K562 (cell line): ENCODE measurements around the gene RSAD1. TPM values are rescaled to one million over a fixed set of nuclear protein-coding genes. Genes with fewer than 3 reads are reported as not detected.

Source experiments
- CUX1 ChIP-seq: fragments of 200-800 bp; sonication (Bioruptor generic); IDR thresholded peaks from 2 replicates; pipeline ENCODE4 v1.6.1; 2016; ENCODE audit warnings: missing genetic modification characterization, missing compliant biosample characterization
- FOXJ3 ChIP-seq: sonication (generic); formaldehyde crosslinking; IDR thresholded peaks from 2 replicates; pipeline ENCODE4 v1.4.0; 2020; ENCODE audit warnings: mild to moderate bottlenecking, missing genetic modification reagents
- HLTF ChIP-seq: fragments of 450-650 bp; IDR thresholded peaks from 2 replicates; pipeline ENCODE4 v1.6.1; 2016
- HNRNPLL ChIP-seq: fragments of 200-400 bp; formaldehyde crosslinking; IDR thresholded peaks from 2 replicates; pipeline ENCODE4 v1.6.1; 2017; ENCODE audit warnings: low read length, low read depth, mild to moderate bottlenecking; ENCODE audit not compliant: poor library complexity, severe bottlenecking
- PHB2 ChIP-seq: fragments of 450-650 bp; IDR thresholded peaks from 2 replicates; pipeline ENCODE4 v1.6.1; 2017; ENCODE audit warnings: low read depth
- POLR3A ChIP-seq: IDR thresholded peaks from 2 replicates; pipeline ENCODE4 v1.6.1; 2011; ENCODE audit warnings: borderline replicate concordance, mild to moderate bottlenecking, moderate library complexity; ENCODE audit not compliant: insufficient read length, insufficient read depth; ENCODE audit errors: extremely low read depth
- USF1 ChIP-seq: sonication (generic); formaldehyde crosslinking; IDR thresholded peaks from 2 replicates; pipeline ENCODE4 v1.9.0; 2022; ENCODE audit warnings: mild to moderate bottlenecking, missing genetic modification reagents
- ZNF174 ChIP-seq: fragments of 250-450 bp; sonication (Bioruptor Pico); IDR thresholded peaks from 2 replicates; pipeline ENCODE4 v1.4.0; 2020; ENCODE audit warnings: mild to moderate bottlenecking
- ZNF212 ChIP-seq: fragments of 450-650 bp; formaldehyde crosslinking; IDR thresholded peaks from 2 replicates; pipeline ENCODE4 v1.4.0; 2020; ENCODE audit warnings: mild to moderate bottlenecking
- ZNF785 ChIP-seq: fragments of 250-450 bp; sonication (Bioruptor Pico); IDR thresholded peaks from 2 replicates; pipeline ENCODE4 v1.4.0; 2020; ENCODE audit warnings: mild to moderate bottlenecking
- polyA plus RNA-seq, 8 experiments: library from polyadenylated mRNA; depleted of rRNA in 4 of 8; stranded (reverse) in 5 of 8; unstranded in 3 of 8; fragments of >200 nt; fragmentation: Nextera tagmentation in 2 of 8; fragmentation: Illumina TruSeq in 1 of 8; extraction: Ambion mirVana in 2 of 8; extraction: Trizol in 1 of 8; gene quantifications; 2 replicates each; pipeline versions ENCODE4 v1.2.1 to v1.2.3, GENCODE V29; 2011 to 2014; ENCODE audit warnings: inconsistent platforms in 1 of 8, missing spikeins in 1 of 8
- total RNA-seq, 7 experiments: library from RNA; depleted of rRNA in 6 of 7; stranded (reverse); fragments of >200 nt in 6 of 7; fragmentation: Illumina TruSeq in 2 of 7; extraction: Trizol in 2 of 7; gene quantifications; 2 replicates each; pipeline versions ENCODE4 v1.2.1 to v1.2.3, GENCODE V29; 2011 to 2021; ENCODE audit warnings: low replicate concordance in 1 of 7
- TF ChIP-seq, protein P1 (sequence below): fragments of 450-650 bp; IDR thresholded peaks from 2 replicates; pipeline ENCODE4 v1.6.1; 2018; ENCODE audit not compliant: partially characterized antibody
- TF ChIP-seq, protein P2 (sequence below): IDR thresholded peaks from 2 replicates; pipeline ENCODE4 v1.6.1; 2014; ENCODE audit warnings: antibody characterized with exemption
- TF ChIP-seq, protein P3 (sequence below): fragments of 450-650 bp; IDR thresholded peaks from 2 replicates; pipeline ENCODE4 v1.6.1; 2017; ENCODE audit warnings: antibody characterized with exemption, mild to moderate bottlenecking

The RSAD1 gene
- total and polyA plus RNA-seq, 9 of the 15 experiments (the other 6 are each of a cell fraction or from before 2014, with no cell fraction given): 4.5 to 42.5 (median 26.8) TPM

DNA sequence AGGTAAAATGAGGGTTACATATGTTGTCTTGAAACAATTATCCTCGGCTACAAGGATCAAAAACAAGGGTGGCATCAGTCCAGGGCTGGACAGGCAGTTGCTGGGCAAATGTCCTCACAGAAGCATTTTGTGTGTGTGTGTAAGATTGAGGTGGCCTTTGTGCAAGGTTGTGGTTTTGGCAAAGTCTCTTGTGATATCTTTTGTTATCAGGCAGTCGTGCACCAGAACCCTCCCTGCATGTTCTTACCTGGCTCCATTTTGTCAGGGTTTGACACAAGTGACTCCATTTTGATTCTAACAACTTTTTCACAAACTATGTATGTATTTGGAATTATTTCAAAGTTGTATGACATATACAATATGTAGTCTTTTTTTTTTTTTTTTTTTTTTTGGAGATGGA lies 30.0 kb upstream of the RSAD1 start (continued):
- TF ChIP-seq, protein P1, sequence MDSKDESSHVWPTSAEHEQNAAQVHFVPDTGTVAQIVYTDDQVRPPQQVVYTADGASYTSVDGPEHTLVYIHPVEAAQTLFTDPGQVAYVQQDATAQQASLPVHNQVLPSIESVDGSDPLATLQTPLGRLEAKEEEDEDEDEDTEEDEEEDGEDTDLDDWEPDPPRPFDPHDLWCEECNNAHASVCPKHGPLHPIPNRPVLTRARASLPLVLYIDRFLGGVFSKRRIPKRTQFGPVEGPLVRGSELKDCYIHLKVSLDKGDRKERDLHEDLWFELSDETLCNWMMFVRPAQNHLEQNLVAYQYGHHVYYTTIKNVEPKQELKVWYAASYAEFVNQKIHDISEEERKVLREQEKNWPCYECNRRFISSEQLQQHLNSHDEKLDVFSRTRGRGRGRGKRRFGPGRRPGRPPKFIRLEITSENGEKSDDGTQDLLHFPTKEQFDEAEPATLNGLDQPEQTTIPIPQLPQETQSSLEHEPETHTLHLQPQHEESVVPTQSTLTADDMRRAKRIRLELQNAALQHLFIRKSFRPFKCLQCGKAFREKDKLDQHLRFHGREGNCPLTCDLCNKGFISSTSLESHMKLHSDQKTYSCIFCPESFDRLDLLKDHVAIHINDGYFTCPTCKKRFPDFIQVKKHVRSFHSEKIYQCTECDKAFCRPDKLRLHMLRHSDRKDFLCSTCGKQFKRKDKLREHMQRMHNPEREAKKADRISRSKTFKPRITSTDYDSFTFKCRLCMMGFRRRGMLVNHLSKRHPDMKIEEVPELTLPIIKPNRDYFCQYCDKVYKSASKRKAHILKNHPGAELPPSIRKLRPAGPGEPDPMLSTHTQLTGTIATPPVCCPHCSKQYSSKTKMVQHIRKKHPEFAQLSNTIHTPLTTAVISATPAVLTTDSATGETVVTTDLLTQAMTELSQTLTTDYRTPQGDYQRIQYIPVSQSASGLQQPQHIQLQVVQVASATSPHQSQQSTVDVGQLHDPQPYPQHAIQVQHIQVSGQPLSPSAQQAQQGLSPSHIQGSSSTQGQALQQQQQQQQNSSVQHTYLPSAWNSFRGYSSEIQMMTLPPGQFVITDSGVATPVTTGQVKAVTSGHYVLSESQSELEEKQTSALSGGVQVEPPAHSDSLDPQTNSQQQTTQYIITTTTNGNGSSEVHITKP: no peak
- no peak for TF ChIP-seq ZNF174
- TF ChIP-seq ZNF785 (CRISPR knock-in tag): no peak
- TF ChIP-seq, protein P2, sequence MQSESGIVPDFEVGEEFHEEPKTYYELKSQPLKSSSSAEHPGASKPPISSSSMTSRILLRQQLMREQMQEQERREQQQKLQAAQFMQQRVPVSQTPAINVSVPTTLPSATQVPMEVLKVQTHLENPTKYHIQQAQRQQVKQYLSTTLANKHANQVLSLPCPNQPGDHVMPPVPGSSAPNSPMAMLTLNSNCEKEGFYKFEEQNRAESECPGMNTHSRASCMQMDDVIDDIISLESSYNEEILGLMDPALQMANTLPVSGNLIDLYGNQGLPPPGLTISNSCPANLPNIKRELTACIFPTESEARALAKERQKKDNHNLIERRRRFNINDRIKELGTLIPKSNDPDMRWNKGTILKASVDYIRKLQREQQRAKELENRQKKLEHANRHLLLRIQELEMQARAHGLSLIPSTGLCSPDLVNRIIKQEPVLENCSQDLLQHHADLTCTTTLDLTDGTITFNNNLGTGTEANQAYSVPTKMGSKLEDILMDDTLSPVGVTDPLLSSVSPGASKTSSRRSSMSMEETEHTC: no peak
- TF ChIP-seq HLTF: no peak
- TF ChIP-seq USF1 (CRISPR knock-in tag): no peak
- TF ChIP-seq PHB2: no peak
- peak; percentile 79 for TF ChIP-seq CUX1 (CRISPR knock-in tag)
- TF ChIP-seq FOXJ3 (CRISPR knock-in tag): no peak
- TF ChIP-seq, protein P3, sequence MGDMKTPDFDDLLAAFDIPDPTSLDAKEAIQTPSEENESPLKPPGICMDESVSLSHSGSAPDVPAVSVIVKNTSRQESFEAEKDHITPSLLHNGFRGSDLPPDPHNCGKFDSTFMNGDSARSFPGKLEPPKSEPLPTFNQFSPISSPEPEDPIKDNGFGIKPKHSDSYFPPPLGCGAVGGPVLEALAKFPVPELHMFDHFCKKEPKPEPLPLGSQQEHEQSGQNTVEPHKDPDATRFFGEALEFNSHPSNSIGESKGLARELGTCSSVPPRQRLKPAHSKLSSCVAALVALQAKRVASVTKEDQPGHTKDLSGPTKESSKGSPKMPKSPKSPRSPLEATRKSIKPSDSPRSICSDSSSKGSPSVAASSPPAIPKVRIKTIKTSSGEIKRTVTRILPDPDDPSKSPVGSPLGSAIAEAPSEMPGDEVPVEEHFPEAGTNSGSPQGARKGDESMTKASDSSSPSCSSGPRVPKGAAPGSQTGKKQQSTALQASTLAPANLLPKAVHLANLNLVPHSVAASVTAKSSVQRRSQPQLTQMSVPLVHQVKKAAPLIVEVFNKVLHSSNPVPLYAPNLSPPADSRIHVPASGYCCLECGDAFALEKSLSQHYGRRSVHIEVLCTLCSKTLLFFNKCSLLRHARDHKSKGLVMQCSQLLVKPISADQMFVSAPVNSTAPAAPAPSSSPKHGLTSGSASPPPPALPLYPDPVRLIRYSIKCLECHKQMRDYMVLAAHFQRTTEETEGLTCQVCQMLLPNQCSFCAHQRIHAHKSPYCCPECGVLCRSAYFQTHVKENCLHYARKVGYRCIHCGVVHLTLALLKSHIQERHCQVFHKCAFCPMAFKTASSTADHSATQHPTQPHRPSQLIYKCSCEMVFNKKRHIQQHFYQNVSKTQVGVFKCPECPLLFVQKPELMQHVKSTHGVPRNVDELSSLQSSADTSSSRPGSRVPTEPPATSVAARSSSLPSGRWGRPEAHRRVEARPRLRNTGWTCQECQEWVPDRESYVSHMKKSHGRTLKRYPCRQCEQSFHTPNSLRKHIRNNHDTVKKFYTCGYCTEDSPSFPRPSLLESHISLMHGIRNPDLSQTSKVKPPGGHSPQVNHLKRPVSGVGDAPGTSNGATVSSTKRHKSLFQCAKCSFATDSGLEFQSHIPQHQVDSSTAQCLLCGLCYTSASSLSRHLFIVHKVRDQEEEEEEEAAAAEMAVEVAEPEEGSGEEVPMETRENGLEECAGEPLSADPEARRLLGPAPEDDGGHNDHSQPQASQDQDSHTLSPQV: peak; percentile 85
- no peak for TF ChIP-seq HNRNPLL
- no peak for TF ChIP-seq ZNF212 (CRISPR knock-in tag)
- TF ChIP-seq POLR3A: no peak
